NCI-H2171 treated with DMSO at 0.1 percent for 48 hours (cell line): Measurements from ENCODE around the gene TBC1D1.

ENCODE experiments used
- DNase-seq: peaks from one replicate; lab custom pipeline; 2025; lab: John Stamatoyannopoulos, UW

Gene TBC1D1

GRCh38 chr4:37890801-37891259, at the start of gene TBC1D1:
TBC1D1 (plus strand) TSS chr4:37891084; CDS start chr4:37902096, 11,012 bp downstream.
- peak; percentile 6 for DNase-seq

- no peak for DNase-seq
These were observed 46.7 kb upstream of the TBC1D1 start for GRCh38 chr4:37844204-37844603.

GRCh38 chr4:37845201-37845600, 45.7 kb upstream of the TBC1D1 start:
- no peak for DNase-seq

- DNase-seq: no peak
These were observed 43.5 kb upstream of the TBC1D1 start for GRCh38 chr4:37847311-37847884.

- no peak for DNase-seq
These were observed 38.5 kb upstream of the TBC1D1 start for GRCh38 chr4:37852376-37852775.

GRCh38 chr4:37858112-37858511, 32.8 kb upstream of the TBC1D1 start:
- no peak for DNase-seq

- DNase-seq: no peak
These were observed 32.0 kb upstream of the TBC1D1 start for GRCh38 chr4:37858872-37859271.

- no peak for DNase-seq
These were observed 30.6 kb upstream of the TBC1D1 start for GRCh38 chr4:37860266-37860665.

GRCh38 chr4:37862961-37863360, 27.9 kb upstream of the TBC1D1 start:
- no peak for DNase-seq

GRCh38 chr4:37864786-37865185, 26.1 kb upstream of the TBC1D1 start:
- DNase-seq: no peak

GRCh38 chr4:37865450-37865849, 25.4 kb upstream of the TBC1D1 start:
- DNase-seq: no peak

GRCh38 chr4:37867102-37867501, 23.8 kb upstream of the TBC1D1 start:
- DNase-seq: no peak

- no peak for DNase-seq
These were observed 22.6 kb upstream of the TBC1D1 start for GRCh38 chr4:37868238-37868637.

GRCh38 chr4:37872310-37872988, 18.4 kb upstream of the TBC1D1 start:
- DNase-seq: no peak

- no peak for DNase-seq
These were observed 17.5 kb upstream of the TBC1D1 start for GRCh38 chr4:37873386-37873785.

- DNase-seq: no peak
These were observed 14.7 kb upstream of the TBC1D1 start for GRCh38 chr4:37876156-37876555.

GRCh38 chr4:37879365-37879764, 11.5 kb upstream of the TBC1D1 start:
- DNase-seq: no peak

GRCh38 chr4:37881811-37882210, 9.1 kb upstream of the TBC1D1 start:
- no peak for DNase-seq

- DNase-seq: no peak
These were observed 8.1 kb upstream of the TBC1D1 start for GRCh38 chr4:37882665-37883296.

GRCh38 chr4:37884855-37885487, 5.9 kb upstream of the TBC1D1 start:
- DNase-seq: no peak

GRCh38 chr4:37885496-37885895, 5.4 kb upstream of the TBC1D1 start:
- DNase-seq: no peak

- DNase-seq: peak; percentile 13
These were observed 759 bp upstream of the TBC1D1 start for GRCh38 chr4:37889849-37890800.
